HG03095 (cell line): ENCODE measurements around the gene NSUN2.
"Not testable (repeated sequence)": the region's sequence is repeated elsewhere in the genome, so short reads cannot be mapped to it uniquely, and the experiment has no call there.

ENCODE experiments used
- ATAC-seq: cut with Tn5 transposase; IDR thresholded peaks from one replicate; pipeline ENCODE4 v1.9.1; 2021; ENCODE audit warnings: moderate library complexity; ENCODE audit not compliant: unreplicated experiment

Gene NSUN2

DNA sequence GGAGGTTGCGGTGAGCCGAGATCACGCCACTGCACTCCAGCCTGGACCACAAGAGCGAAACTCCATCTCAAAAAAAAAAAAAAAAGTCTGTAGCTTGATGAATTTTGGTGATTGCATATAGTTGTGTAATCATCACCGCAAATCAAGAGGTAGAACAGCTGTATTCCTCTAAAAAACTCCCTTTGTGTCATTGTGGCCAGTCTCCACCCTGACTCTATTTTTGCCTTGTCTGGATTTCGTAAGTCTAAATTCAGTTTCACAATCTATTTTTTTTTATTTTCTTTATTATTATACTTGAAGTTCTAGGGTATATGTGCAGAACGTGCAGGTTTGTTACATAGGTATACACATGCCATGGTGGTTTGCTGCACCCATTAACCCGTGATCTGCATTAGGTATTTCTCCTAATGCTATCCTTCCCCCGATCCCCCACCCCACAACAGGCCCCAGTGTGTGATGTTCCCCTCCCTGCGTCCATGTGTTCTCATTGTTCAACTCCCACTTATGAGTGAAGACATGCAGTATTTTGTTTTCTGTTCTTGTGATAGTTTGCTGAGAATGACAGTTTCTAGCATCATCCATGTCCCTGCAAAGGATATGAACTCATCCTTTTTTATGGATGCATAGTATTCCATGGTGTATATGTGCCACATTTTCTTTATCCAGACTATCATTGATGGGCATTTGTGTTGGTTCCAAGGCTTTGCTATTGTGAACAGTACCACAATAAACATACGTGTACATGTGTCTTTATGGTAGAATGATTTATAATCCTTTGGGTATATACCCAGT lies 12.9 kb upstream of the NSUN2 start:
- not testable (repeated sequence) for ATAC-seq

DNA sequence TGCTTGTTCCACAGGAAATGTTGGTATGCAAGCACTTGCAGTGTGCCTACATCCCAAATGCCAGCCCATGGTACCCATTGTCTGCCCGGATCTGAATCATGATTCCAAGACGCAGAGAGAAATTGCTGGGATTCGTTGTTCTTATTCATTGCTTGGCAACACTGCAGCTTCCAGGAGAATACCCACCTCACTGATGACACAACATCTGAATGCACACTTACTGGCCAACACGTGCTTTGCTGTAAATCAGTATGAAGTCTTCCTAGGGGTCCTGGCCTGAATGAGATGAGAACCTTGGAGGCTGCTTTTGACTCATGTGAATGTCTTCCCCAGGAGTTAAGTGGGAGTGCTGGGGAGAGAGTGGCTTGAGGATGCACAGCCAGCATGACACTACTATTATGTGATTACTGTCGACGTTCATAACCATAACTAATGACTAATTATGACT lies 12.0 kb upstream of the NSUN2 start:
- ATAC-seq = no peak

DNA sequence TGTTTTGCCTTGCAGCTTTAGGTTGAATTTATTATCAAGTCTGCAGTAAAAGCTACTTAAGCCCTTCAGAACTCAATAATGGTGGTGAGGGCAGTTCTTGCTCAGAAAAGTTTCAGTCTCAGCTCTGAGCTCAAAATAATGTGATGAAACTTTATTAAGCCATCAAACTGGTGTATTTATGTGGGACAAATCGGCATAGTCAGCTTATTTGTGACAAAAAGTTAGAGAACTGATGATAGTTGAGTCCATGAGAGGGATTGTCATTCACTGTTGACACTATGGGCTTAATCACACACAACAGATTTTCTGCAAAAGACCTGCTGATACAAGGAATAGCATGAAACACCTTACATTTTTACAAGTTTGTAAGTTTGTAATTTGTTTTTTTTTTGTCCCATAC lies 9.8 kb upstream of the NSUN2 start:
- no peak for ATAC-seq

DNA sequence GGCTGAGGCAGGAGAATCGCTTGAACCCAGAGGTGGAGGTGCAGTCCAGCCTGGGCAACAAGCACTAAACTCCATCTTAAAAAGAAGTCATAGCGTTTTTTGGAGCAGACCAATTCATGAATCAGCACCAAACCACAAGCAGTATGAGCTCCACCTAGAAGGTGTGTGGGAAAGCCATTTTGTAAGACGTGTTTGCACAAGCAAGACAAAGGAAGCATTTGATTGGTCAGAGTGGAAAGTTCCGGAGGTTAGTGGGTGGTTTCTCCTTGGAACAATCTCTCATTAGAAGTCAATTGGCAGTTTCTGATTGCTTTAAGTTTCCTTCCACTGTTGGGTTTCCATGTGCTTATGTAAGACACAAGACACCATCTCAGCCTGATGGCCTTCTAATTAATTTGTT lies 5.4 kb upstream of the NSUN2 start:
- no peak for ATAC-seq

DNA sequence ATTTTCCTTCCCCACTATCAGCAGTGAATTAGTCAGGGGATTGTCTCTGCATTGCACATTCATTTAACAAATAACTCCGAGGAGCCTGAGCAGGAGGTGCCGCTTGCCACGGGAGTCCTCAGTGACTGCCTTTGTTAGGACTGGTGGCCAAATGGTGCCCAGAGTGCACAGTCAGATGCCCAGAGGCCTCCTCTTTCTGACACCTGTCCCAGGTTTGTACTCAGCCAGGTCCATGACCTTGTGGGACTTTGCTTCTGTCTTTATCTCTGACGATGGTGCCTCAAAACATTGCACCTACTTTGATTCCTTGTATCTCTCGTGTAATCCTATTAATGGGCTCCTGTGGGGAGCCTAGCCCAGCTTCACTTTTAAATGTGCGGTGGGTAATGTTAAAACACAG lies 4.7 kb upstream of the NSUN2 start:
- ATAC-seq = no peak

DNA sequence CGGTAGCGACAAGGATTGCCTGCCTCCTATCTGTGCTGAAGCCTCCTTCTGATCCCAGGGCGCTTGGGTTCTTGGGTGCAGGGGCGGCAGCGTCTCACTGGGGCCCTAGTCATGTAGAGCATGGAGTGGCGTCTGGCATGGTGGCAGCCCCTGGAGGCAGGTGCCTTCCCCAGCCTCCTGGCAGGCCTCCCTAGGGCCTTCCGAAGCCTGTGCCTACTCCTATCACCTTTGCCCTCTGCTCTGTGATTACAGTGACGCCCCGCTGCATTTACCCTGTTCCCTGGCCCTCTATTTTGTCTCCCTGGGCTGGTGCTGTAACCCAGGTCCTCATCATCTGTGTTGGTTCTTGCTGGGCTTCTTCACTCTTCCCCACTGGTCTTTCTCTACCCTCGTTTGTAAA lies 4.2 kb upstream of the NSUN2 start:
- ATAC-seq = no peak

DNA sequence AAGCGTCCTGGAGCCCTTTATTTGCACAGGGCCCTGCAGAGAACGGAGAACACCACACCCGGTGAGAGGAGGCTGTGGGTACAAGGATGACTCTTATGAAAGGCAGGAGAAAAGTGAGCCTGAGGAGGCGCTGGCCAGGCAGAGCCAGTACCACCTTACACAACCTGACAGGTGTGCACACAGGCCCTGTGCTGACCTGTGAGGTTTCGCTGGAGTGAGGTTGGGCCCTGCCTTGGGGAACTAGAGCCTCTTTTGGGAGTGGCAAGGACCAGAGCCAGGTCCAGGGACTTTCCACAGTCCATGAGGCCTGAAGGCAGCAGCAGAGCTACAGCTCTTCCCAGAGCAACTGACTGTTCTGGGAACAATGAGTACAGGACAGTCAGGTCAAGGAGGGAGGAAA lies 3.4 kb upstream of the NSUN2 start:
- no peak for ATAC-seq

DNA sequence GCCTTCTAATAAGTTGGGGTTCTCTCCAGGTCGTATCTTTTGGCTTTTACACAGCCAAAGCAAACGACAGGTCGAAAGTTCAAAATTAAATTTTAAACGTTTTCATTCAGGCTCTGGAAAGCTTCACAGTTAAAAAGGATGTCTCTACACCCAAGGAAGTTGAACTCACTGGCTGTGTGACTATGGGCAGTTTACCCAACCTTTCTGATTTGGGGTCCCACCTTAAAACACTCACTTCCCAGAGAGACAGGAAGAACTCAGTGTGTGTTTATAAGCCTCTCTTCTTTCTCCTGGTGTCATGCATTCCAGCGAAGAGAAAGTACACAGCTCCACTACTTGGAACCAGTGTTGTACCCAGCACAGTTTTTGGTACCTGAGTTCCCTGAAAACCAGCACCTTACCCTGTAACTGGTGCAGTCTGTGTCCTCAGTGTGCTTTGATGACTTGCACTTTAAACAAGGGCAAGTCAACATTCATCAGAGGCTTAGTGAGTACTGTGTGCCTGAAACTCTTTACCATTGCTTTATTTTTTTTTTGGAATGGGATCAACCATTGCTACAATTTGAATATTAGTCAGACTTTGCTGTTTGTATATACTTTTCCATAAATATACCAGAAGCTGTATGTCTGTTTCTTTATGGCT lies 2.1 kb upstream of the NSUN2 start:
- no peak for ATAC-seq

DNA sequence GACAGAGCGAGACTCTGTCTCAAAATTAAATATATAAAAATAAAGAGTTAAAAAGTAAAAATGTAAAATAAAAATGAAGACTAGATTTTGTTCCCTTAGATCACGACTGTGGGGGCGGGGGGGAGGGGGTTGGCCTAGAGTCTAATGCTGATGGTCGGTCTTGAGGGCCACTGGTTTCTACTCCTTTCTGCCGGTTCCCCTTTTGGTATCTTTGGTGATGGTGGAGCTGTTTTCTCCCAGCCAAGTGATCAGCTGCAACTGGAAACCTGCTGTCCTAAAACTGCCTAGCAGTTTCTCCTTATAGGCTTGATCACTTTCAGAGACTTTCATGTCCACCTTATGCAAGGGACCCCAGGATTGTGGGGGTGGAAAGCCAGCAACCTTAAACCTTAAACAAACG lies 1.5 kb upstream of the NSUN2 start:
- ATAC-seq = no peak

DNA sequence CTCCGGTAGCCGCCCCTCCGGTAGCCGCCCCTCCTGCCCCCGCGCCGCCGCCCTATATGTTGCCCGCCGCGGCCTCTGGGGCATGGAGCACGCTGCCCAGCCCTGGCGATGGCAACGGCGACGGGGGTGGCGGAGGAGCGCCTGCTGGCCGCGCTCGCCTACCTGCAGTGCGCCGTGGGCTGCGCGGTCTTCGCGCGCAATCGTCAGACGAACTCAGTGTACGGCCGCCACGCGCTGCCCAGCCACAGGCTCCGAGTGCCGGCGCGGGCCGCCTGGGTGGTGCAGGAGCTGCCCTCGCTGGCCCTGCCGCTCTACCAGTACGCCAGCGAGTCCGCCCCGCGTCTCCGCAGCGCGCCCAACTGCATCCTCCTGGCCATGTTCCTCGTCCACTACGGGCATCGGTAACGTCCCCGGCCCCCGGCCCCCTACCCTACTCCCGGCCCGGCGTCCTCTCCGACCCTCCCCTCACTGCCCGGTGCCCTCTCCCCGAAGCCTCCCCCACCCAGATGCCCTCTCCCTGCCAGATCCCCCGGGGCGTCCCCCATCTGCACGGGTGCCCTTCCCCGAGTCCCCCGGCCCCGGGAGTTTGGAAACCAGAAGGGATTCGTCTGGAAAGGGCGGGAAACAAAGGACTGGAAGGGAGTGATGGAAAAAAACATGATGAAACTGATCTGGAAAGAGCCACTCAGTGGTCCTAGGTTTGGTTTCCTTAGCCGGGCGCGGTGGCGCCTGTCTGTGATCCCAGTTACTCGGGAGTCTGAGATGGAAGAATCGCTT lies 813 bp upstream of the NSUN2 start:
- ATAC-seq = peak; percentile 44

DNA sequence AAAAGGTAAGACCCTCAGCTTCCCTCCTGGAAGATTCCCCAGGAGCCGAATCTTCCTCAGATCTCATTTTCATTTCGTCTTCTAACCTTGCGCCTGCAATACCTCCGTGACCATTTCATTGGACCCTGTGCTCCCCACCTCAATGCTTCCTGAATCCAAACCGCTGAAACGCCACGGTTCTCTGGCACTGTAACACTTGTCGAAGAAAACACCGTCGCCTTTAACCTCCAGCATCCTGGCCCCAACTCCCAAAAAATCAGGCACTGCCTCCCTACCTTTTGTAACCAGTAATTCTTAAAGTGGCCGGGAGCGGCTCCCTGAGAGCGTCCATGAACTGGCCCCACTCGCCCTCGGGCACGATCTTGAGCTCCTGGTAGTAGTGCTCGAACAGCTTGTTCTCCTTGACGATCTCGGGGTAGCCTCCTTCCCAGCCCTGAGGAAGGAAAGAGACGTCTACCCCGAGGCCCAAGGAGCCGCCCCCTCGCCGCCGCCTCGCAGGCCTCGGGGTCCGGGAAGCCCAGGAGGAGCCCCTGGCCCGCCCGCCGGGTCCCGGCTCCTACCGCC lies 438 bp downstream of the NSUN2 start:
- peak; percentile 26 for ATAC-seq

DNA sequence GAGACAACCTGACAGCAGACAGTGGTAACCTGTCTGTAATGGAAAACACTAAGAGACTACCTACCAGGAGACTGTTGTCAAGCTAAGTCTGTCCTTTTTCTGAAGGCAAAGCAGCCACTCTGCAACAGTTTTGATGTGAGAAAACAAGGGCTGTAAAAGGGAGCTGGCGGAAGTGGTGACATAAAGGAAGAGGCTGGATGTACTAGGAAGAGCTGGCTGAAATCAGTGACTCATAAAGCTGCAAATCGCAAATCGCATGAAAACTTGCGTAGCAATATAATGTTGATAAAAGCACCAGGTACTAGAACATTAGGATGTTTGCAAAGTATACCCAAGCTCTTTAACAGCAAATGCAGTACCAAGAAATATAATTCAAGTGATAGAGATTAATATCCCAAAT lies 1.4 kb downstream of the NSUN2 start:
- no peak for ATAC-seq

DNA sequence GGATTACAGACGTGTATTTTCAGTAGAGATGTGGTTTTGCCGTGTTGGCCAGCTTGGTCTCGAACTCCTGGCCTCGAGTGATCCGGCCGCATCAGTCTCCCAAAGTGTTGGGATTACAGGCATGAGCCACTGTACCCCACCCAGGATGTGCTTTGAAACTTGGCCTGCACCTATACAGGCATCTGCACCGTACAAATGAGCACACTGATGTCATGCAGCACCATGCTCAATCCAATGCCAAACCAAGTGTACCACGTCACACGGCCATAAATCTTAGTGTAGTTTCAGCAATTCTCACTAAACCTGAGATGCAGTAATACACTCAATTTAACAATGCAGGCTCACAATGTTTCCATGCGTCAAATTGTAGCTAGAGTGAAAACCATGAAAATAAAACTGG lies 6.3 kb downstream of the NSUN2 start:
- no peak for ATAC-seq

DNA sequence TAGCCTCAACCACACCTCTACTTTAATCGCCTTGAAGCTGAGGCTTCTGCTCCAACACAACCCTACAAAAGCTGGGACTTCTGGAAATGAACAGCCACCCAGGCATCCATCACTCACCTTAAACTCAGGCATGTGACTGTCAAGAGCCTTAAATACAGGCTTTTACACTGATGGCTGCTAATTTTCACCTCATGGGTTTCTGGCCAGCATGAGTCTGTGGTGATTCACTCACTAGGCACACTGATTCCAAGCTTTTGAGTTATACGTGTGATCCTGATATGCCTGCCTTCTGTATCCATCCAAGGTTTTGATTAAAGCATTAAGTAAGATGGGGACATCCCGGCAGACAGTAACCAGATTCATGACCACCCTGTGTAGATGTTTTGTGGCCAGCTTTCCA lies 8.9 kb downstream of the NSUN2 start:
- ATAC-seq = no peak

DNA sequence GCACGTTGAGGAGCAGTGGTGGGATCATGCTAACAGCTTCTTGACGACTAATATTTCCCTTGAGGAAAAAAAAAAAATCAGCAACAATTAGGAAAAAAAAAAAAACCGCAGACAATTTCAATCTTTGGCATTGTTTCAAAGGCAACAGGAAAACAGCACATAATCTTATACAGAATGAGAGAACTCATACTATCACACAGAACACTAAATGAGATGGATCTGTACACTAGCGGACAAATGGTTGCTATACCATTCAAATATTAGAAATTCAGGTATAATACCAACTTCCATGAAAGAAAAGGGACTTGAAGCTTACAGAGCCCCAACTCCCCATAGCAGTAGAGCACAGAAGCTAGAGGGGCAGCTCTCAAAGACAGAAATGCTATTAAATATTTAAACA lies 9.6 kb downstream of the NSUN2 start:
- no peak for ATAC-seq

DNA sequence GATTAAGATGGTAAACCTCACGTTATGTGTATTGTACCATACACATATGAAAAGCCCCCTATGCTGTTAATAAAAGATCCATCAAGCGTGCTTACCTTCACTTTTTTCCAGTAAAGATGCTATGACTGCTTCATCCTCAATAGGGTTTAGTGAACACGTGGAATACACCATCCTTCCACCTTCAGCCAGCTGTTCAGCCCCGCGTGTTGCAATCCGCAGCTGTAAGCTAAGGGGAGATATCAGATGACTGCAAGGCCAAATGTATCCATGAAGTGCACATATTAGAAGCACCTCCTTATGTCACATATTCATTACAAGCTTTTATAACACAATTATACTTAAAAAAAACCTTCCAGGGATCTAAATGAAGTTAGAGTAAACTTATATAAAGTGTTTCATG lies 16.2 kb downstream of the NSUN2 start:
- ATAC-seq = no peak

DNA sequence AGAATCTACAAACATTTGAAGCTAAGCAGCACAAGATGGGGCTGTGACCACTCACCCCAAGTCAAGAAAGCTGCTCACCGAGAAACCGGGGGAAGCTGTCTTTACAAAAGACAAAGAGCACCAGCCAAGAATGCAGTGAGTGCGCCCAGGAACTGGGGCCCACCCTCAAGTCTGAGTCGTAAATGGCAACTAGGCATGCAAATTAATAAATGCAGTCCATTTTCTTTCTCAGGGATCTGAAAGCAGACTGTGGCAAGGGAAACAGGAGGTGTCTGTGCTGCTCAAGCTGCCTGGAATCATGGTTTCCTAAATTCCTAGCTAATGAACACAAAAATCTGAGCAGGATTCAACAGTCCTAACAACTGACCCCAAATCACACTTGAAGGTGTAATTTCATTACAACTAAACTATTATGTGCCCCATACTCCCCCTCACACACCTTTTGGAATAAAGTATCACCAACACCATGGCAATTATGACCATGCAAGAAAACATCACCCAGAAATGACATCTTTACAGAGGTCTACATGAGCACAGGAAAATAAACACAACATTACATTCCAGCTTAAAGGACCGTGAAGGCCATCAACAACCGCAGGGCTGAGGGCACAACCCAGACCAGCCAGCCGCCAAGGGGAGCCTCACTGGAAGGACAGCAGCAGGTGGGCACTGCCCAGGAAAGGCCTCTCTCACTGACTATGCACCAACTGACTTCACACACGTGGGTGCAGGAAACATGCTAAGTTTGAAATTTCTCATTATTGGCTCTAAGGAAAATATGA lies 17.6 kb downstream of the NSUN2 start:
- ATAC-seq = no peak

DNA sequence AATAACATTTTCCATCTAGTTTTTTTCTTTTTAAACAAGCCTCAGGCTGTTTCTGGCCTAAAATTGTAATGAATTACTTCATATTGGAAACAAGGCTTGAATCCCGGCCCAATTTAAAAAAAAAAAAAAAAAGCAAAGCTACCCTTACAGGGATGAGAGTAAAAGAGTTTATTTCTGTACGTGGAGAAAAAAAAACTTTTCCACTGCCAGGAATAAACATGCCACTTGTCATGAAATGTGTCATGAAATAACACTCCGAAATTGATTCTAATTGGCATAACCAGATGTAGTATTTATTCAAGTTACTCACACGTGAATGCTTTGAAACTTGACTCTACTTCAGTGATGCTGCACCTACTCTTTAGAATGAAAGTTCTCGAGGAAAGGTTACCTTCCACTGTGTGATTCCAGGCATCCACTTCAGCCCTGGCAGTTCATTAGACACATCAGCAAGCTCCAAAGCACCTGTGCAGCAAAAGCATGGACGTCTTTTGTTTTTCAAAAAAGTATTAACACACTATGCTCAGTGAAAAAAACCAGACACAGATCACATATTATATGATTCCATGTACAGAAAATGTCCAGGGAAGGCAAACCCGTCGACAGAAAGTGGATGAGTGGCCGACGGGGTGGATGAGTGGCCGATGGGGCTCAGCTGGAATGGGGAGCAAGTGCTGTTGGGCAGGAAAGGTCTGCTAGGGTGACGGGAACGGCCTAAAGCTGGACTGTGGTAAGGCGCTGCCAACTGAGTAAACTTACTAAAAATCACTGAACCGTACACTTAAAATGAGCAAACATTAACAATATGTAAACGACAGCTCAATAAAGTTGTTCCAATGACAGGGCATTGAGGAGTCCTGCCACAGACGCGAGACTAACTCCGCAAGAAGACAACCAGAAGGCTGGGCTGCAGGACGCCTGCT lies 21.2 kb downstream of the NSUN2 start:
- no peak for ATAC-seq

DNA sequence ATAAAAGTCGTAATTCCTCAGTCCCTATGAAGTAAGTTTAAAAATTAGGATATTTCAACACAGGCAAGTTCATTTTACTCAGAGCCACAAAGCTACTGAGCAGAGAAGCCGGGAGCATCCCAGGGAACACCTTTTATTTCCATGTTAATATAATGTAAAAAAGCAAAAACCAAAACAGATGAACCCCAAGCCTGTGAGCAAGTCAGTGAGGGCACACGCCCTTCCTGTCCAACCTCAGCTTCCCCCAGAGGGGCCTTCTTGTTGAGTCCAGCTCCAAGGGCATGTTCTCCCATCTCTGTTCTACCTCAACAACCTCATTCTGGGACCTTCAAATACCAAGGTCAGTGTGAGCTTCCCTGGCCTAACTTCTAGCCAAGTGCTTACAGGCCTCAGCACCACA lies 24.8 kb downstream of the NSUN2 start:
- no peak for ATAC-seq

DNA sequence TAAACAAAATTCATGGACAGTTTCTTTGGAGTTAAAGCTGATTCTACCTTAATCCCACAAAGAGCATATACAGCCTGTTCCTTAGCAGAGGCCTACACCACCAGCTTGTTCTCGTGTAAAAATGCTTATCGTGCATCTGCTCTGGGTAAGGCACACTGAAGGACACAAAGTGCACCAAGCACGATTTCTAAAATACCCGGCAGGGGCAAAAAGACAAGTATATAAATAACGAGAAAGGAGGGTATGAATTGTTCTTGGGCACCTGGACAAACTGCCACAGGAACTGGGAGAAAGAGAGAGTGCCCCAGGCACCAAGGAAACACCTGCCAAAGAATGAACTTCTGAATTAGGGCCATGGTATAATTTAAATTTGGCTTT lies 25.3 kb downstream of the NSUN2 start:
- ATAC-seq = no peak
